Pons (tissue), 1 donor: ENCODE data around the gene DDX10.

Source experiments
- DNase-seq: peaks from one replicate; pipeline ENCODE4 v3.0.0-alpha.2; 2016; ENCODE audit warnings: low spot score

The DDX10 gene

GRCh38 chr11:108906329-108906728, 241.5 kb downstream of the DDX10 start:
- DNase-seq: no peak

- no peak for DNase-seq
Measured at GRCh38 chr11:108906826-108907225, 242.0 kb downstream of the DDX10 start.

- DNase-seq: no peak
Measured at GRCh38 chr11:108909041-108909440, 244.2 kb downstream of the DDX10 start.

- DNase-seq: no peak
Measured at GRCh38 chr11:108909921-108910320, 245.1 kb downstream of the DDX10 start.

- DNase-seq: no peak
Measured at GRCh38 chr11:108912581-108912980, 247.7 kb downstream of the DDX10 start.

GRCh38 chr11:108913204-108913603, 248.3 kb downstream of the DDX10 start:
- DNase-seq: no peak

- DNase-seq: no peak
Measured at GRCh38 chr11:108914211-108914610, 249.3 kb downstream of the DDX10 start.

GRCh38 chr11:108914981-108915380, 250.1 kb downstream of the DDX10 start:
- DNase-seq: no peak

- no peak for DNase-seq
Measured at GRCh38 chr11:108915666-108916065, 250.8 kb downstream of the DDX10 start.

- no peak for DNase-seq
Measured at GRCh38 chr11:108916290-108916689, 251.4 kb downstream of the DDX10 start.

- DNase-seq: no peak
Measured at GRCh38 chr11:108916935-108917334, 252.1 kb downstream of the DDX10 start.

GRCh38 chr11:108921211-108921610, 256.3 kb downstream of the DDX10 start:
- no peak for DNase-seq

- no peak for DNase-seq
Measured at GRCh38 chr11:108922241-108922640, 257.4 kb downstream of the DDX10 start.

GRCh38 chr11:108923413-108923812, 258.5 kb downstream of the DDX10 start:
- no peak for DNase-seq

GRCh38 chr11:108926171-108926840, 261.4 kb downstream of the DDX10 start:
- DNase-seq: no peak

- no peak for DNase-seq
Measured at GRCh38 chr11:108926841-108927577, 262.1 kb downstream of the DDX10 start.

- DNase-seq: no peak
Measured at GRCh38 chr11:108927791-108928545, 263.1 kb downstream of the DDX10 start.

GRCh38 chr11:108929241-108929640, 264.4 kb downstream of the DDX10 start:
- DNase-seq: no peak

- no peak for DNase-seq
Measured at GRCh38 chr11:108931168-108931567, 266.3 kb downstream of the DDX10 start.

- DNase-seq: no peak
Measured at GRCh38 chr11:108933630-108934029, 268.8 kb downstream of the DDX10 start.

GRCh38 chr11:108934289-108934688, 269.4 kb downstream of the DDX10 start:
- DNase-seq: no peak

GRCh38 chr11:108934696-108935095, 269.8 kb downstream of the DDX10 start:
- no peak for DNase-seq

- no peak for DNase-seq
Measured at GRCh38 chr11:108937746-108938145, 272.9 kb downstream of the DDX10 start.
